ENCODE results near the gene GALNT9.

GALNT9 gene

DNA sequence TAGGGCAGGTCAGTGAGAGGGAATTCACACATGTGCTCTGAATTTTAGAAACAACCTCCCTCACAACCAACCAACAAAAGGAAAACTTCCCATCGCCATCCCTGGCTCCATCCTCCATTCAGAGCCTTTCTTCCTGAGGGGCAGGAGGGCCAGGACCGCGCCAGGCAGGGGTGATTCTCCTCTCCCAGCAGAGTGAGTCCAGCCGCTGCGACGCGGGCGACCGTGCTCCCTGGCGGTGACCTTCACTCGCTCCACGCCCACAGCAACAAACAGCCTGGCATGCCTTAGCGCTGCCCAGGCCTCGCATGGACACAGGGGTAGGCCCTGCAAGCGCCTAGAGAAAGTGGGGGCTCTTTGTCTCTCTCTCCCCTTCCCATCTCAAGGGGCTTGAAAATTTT lies 3.7 kb downstream of the GALNT9 start:
- no peak for DNase-seq

- DNase-seq, result no peak
These were observed 4.3 kb downstream of the GALNT9 start for GRCh38 chr12:132324841-132325732.

DNA sequence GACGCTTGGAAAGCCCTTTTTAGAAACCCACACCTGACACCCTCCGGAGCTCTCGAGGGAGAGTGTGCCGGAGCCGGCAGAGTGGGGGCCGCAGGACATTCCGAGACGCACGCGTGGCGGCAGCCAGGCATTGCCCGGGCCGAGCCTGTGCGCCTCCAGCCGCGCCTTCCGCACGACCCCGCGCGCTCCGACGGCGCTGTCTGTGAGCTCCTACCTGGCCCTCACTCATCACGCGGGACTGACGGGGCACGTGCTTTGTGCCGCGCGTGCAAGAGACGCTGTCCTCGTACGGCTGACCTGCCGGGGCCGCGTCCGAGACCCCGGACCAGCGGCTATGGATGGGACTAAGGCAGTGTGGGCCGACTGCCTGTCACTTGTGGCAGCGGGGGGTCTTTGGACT lies 5.2 kb downstream of the GALNT9 start:
- no peak for DNase-seq

DNA sequence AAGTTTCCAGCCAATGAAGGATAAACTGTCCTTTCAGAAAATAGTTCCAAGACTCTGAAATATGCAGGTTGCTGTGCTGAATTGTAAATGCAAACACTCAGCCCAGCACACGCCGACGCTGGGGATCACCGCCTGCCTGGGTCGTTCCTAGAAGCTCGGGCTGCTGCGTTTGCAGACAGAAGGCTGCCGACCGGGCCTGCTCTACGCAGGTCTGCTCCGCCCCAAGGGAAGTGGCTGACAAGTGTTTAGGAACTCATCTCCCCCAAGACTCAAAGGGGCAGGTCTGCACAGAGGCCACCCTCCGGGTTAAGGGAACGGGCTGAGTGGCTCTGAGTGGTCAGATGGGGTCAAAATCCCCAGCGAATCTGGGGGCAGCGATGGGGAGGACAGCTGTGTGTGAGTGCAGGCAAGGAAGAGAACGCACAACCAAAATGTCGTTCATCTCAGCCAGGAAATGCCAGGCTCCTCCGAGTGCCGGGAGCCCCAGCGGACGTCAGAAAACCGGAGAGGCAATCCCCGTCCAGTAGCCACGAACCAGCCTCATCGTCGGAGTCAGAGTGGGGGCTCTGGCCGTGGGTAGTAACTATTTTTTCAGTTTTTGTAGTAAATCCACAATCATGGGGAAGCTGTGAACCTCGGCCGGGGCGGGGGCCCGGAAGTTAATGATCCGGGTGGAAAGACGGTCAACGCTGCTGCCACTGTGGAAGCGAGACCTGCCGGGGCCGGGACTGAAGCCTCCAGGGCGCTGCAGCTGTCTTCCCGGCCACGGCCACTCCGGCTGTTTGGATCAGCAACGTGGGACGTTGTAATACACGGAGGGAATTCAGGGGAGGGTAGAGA lies 6.0 kb downstream of the GALNT9 start:
- no peak for DNase-seq

DNA sequence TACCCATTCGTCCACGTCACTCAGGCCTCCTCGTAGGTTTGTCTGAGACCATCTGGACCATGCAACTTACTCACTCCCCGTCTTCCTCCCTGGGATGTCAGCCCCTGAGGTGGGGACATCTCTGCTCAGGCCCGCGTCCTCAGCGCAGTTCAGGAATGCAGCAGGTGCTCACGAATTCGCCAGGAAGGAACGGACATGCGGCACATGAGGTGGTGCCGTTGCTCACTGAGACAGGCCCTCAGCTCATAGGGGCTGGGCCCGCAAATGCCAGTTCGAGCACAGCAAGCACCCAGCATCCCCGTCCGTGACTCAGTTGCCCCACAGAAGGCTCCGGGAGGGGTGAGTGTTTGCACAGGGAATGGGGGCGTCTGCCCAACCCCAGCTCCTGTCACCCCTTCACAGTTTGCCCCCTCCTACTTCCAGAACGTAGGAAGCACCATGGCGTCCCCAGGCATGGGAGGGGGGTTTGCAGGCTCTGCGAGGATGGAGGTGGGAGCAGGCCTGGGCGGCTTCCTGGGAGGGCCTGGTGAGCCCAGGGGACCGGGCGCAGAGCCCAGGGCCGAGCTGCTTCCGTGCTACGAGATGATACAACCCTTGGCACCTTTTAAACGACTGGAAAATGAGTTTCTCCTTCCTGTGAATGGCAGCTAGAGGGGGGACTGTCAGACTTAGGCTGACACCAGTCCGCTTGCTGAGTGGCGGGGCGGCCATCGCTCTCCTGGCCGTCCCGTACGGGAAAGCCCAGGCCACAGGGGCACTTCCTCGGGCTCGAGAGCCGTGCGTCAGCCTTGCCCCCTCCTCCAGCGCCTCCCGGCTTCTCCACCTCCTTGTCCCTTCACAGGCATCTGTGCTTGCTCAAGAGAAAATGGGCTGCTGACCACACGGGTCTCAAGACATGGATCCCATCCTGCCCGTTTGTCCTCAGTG lies 6.9 kb downstream of the GALNT9 start:
- no peak for DNase-seq

- no peak for DNase-seq
These were observed 7.9 kb downstream of the GALNT9 start for GRCh38 chr12:132321321-132322118.

- no peak for DNase-seq
These were observed 8.6 kb downstream of the GALNT9 start for GRCh38 chr12:132320767-132321211.

GRCh38 chr12:132319991-132320570 lies 9.3 kb downstream of the GALNT9 start:
- no peak for DNase-seq

DNA sequence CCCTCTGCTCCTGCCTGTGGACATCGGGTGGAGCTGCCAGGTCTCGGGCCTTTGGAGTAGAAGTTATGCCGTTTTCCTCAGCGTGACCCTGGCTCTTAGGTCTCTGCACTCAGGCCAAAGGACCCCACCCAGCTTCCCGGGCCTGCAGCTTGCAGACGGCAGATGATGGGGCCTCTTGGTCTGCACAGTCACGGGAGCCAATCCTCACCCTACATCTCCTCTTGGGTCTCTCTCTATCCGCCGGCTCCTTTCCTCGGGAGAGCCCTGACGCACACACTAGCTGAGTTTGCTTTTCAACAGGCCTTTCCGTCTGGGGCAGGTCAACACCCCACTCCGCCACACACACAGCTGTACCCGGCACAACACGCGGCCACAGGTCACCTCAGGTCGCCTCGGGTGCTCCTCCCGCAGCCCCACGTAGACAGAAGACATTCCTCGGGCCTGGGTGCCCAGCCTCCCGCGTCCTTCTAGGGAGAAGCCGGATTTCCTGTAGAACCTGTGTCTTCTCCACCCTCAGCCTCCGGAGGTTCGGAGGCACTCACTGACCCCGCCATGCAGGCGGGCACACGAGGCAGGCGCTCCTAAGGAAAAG lies 9.9 kb downstream of the GALNT9 start:
- DNase-seq, result no peak

DNA sequence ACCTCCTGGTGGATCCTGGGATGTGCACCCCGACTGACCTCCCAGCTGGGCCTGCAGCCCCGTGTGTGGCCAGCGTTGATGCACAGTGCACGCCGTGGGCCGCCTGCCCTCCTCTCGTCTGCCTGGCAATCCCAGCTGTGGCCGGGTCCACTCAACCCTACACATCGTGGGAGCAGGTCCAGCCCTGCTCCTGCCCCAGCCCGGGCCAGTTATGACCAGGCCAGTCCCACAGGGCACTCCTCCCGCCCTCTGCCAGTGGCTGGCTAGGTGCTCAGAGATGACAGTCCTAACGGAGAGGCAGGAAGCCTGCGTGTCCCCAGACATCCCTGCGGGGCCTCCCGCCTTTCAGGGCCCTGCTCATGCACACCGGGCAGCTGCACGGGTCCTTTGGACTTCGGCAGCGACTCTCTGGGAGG lies 10.8 kb downstream of the GALNT9 start:
- DNase-seq, result no peak

GRCh38 chr12:132318135-132318534 lies 11.3 kb downstream of the GALNT9 start:
- no peak for DNase-seq

DNA sequence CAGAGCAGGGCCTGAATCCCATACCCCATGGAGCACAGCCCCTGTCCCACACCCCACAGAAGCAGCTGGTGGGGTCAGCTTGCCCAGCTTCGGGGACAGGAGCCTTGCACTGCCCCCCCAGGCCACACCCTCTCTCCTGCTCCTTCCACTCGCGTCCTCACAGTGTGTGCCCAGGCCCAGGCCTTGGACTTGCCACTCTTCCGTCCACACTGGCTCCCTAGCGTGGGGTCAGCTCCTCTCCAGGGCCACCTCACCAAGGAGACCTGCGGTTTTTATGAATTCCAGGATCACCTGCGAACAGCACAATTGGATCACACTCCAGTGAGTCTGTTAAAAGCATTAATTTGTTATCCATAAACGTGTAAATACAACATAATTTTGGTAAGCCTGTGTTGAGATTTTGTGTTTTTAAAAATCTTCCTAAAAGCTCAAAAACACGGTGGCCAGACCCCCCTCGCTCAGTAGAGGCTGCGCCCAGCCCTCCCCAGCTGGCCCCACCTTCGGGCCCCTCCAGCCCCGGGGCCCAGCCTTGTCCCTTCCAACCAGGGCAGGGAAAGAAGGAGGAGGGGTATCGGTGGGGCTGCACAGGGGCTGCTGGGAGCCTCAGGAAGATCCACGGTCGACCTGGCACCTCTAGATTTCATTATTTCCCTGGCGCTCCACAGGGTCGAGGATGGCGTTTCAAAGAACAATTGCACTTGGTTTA lies 12.0 kb downstream of the GALNT9 start:
- no peak for DNase-seq

- DNase-seq, result no peak
These were observed 12.7 kb downstream of the GALNT9 start for GRCh38 chr12:132316497-132317232.

- DNase-seq, result no peak
These were observed 13.4 kb downstream of the GALNT9 start for GRCh38 chr12:132315951-132316350.

GRCh38 chr12:132315507-132315906 lies 13.9 kb downstream of the GALNT9 start:
- no peak for DNase-seq

DNA sequence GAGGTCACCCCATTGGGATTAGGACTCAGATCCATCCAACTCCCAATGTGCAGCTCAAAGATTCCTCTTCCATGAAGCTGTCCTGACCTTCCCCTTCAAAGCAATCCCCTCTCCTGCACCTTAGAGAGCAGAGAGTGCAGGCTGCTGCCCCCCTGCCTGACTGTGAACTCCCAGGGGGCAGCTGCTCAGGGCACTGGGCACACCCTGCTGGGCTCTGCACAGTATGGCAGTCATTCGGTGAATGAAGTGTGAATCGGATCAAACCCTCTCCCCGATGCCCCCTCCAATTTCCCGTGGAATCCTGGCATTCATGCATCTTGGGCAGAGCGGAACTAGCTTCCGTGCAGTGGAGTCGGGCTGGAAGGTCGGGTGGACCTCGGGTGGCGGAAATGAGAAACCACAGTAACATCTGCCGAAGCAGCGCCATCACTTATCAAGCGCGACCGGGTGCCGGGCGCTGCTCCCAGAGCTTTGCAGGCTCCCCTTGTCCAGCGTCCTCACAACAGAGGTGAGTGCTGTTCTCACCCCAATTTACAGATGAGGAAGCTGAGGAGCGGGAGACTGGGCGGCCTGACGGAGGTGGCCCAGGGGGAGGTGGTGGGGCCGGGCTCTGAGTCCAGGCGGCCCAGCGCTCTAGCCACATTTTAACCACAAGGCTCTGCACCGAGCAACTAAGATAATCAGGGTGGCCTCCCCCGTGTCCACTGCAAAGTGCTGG lies 14.7 kb downstream of the GALNT9 start:
- DNase-seq, result no peak

GRCh38 chr12:132314035-132314434 lies 15.4 kb downstream of the GALNT9 start:
- DNase-seq, result no peak

DNA sequence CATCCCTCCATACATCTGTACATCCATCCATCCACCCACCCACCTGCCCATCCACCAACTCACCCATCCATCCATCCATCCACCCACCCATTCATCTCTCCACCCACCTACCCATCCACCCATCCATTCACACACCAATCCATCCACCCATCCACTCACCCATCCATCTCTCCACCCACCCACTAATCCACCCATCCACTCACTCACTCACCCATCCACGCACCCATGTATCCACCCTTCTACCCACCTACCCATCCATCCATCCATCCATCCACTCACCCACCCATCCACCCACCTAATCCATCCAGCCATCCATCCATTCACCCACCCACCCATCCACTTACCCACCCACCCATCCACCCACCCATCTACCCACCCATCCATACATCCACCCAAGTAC lies 16.2 kb downstream of the GALNT9 start:
- DNase-seq, result no peak

GRCh38 chr12:132312516-132312915 lies 16.9 kb downstream of the GALNT9 start:
- DNase-seq, result no peak
